GM19467 (cell line): Measurements from ENCODE around the gene UST.
"Not testable (repeated sequence)": the region's sequence is repeated elsewhere in the genome, so short reads cannot be mapped to it uniquely, and the experiment has no call there.

Source experiments
- ATAC-seq: cut with Tn5 transposase; IDR thresholded peaks from one replicate; pipeline ENCODE4 v1.9.1; 2021; ENCODE audit warnings: mild to moderate bottlenecking, moderate library complexity; ENCODE audit not compliant: unreplicated experiment

The UST gene

GRCh38 chr6:149028767-149029405, 282.1 kb downstream of the UST start:
- no peak for ATAC-seq

DNA sequence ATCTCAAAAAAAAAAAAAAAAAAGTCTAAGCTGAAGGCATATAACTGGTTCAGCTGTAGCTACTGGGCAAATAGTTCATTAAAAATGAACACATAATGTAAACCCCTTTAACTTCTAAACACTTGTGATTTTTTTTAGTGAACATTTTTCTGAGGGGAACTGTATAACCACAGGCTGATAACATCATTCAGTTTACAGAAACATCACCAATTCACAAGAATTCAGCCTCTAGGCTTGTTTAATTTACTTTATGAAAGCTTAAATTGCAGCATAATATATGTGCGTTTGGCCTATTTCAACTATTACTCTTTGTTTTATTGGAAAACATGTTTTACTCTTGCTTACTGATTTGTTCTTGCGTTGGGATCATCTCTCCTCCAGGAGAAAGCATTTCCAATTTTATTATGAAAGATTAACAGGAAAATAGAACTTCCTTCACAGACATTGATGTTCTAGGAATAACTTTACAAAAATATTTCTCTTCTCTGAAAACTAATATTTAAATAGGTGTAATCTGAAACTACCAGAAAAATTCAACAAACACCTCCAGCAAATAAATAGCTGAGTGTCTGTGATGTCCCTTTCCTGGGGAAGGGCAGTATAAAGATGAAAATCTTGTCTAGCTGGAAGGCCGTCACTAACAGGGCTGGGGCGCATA, 284.5 kb downstream of the UST start:
- no peak for ATAC-seq

DNA sequence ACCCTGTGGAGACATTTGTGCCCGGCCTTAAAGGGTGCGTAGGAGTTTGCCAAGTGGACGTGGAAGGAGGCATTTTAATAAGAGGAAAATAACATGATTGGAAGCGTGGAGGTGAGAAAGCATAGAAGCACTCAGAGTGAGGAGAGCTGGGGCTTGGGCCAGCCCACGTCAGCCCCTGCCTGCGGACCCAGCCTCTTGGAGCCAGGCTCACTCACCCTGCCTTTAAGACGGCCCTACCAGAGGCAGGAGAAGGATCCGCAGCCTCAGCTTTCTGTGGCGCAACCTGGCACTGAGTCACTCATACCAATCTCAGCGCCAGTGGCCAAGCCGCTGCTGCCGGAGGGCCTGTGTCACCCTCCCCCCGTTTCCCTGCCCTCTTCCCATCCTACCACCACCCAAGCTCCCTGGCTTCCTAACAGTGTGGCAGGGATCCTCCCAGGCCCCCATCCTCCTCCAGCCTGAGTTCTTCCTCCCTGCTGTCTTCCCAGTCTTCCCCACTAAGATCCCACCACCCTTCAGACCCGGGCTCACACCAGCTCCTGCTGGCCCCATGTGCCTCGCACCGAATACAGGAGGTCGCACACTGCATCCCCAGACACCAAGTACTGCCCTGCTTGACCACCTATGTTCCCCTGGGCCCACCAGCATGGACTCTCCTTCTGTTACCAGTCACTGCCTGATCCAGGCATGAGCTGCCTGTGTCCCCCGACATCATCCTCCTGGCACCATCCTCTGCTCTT, 285.2 kb downstream of the UST start:
- no peak for ATAC-seq

- peak; percentile 56 for ATAC-seq
These were observed 286.0 kb downstream of the UST start for GRCh38 chr6:149032599-149033405.

GRCh38 chr6:149033454-149033853, 286.6 kb downstream of the UST start:
- ATAC-seq = no peak

GRCh38 chr6:149035766-149036165, 288.9 kb downstream of the UST start:
- ATAC-seq = no peak

DNA sequence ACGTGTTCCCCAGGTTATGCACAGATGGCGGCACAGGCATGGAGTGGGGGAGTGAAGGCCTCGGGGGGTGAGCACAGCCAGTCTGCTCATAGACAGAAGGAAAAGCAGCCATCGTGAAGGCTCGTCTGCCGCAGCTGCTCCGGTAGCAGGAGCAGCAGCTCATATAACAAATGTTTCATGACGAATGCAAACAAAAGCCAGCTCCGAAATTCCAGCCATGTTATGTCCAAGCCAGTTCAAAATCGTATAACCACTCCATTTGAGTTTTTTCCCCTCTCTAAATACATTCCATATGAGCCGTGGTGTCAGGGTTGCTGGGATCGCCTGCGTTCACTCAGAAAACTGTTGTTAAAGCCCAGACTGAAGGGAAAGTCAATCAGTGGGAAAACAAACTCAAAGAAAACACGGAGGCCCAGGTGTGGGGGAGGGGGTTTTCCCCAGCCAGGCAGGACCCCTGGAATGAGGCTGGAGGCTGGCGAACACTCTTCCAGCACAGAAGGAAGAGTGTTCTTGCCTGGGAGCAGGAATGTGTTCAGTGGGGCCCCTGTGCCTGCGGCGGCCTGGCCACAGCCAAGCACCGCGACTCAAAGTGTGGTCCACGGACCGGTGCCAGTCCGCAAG, 290.3 kb downstream of the UST start:
- no peak for ATAC-seq

DNA sequence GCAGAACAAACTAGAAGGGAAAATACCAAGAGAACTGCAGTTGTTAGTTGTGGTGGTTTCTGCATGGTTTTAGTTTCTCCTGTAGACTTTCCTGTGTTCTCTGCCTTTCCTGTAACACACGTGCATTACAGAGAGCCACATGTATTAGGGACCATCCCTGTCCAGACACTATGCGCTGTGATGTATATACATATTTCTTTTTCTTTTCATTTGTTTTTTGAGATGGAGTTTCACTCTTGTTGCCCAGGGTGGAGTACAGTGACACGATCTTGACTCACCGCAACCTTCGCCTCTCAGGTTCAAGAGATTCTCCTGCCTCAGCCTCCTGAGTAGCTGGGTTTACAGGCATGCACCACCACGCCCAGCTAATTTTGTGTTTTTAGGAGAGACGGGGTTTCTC, 292.2 kb downstream of the UST start:
- ATAC-seq = not testable (repeated sequence)

DNA sequence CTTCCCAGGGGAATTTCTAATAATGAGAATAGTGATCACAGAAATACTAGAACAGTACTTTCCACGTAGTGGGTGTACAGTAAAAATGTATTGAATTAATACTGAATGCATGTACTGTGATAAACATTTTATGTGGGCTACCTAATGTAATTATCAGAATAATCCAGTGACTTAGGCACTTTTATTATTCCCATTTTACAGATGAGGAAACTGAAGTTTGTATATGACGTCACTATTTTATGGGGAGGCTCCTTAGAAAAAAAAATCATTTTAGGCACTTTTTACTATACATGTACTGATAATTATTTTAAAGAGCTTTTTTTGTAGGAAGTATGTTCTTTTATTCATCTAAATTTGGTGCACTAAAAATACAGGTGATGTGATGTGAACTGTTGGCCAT, 295.1 kb downstream of the UST start:
- ATAC-seq = no peak

DNA sequence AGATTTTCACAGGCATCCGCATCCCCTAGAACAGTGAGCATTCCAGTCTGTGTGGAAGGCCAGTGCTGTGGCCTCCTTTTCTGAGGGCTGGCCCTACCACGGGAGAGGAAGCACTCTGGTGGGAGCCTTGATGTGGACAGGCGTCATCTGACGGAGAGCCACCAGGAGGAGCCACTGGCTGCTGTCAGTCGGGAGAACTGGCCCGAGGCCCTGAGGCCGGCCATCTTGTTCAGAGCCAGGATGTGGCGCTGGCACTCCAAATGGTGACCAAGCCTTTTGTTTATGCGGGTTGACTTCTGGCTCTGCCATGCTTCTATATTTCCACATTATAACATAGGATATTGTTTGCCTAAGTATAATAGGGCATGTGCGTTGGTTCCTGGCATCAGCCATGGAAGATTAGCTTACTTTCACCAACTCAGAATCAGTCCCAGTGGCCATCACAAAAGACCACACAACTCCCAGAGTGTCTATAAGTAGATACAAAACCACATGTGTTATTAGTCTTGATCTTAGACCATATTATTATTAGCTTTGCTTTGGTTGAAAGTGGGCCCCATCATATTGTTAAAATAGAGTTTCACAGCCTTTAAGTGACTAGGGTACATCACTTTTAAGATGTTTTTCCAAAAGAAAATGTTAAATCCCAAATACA, 296.8 kb downstream of the UST start:
- ATAC-seq = no peak

DNA sequence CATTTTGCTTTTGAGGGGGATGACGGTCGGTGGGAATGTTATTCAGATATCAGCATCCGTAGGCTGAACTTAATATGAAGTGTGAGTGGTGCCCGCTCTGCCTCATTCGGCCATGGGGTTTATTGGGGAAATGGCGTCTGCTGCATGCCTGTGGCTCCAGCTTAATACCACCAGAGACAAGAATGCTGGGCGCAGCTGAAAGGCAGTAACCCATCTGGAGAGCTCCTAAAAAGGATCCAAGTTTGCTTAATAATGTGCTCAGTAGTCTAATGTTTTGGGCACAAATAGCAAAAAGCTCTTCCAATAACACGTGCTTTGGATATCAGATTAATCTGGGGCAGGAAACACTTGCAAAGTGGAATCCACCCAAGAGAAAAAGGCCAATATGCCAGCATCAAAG, 297.7 kb downstream of the UST start:
- no peak for ATAC-seq

DNA sequence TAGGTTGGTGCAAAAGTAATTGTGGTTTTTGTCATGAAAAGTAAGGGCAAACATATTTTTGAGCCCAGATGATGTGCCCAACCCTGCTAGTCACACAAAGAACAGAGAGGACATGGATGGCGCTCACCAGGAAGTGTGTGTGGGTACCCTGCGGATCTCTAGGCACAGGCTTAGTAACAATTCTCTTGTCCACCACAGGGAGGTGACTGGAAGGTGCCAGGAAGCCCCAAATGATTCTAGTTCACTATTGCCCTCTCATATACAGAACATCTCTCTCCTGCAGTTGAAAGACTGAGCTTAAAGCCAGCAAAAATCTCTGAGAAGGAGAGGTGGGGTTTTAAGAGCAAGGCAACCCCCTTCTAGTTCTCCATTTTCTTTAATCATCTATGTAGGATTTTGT, 298.6 kb downstream of the UST start:
- ATAC-seq = no peak

- ATAC-seq = no peak
These were observed 299.5 kb downstream of the UST start for GRCh38 chr6:149046164-149046821.

DNA sequence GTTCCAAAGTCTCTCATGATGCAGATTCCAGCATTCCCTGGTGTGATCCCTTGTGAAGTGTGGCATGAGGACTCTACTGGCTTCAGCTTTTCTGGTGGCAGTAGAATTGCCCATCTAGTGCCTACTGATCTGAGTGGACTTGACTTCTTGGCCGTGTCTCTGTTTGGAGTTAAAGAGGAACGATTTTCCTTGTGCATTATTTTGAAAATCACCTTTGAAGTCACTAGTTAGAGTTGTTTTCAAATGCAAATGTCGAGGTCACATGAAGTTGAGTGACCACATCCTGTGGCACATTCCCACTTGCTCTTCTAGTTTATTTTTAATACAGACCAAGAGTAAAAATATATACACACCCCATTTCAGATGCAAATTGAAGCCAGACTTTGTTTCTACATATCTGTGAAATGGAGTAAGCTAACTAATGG, 300.0 kb downstream of the UST start:
- peak; percentile 68 for ATAC-seq

- ATAC-seq = no peak
These were observed 302.4 kb downstream of the UST start for GRCh38 chr6:149049230-149049629.

- no peak for ATAC-seq
These were observed 303.3 kb downstream of the UST start for GRCh38 chr6:149050160-149050559.

GRCh38 chr6:149052350-149053106, 305.7 kb downstream of the UST start:
- ATAC-seq = no peak

DNA sequence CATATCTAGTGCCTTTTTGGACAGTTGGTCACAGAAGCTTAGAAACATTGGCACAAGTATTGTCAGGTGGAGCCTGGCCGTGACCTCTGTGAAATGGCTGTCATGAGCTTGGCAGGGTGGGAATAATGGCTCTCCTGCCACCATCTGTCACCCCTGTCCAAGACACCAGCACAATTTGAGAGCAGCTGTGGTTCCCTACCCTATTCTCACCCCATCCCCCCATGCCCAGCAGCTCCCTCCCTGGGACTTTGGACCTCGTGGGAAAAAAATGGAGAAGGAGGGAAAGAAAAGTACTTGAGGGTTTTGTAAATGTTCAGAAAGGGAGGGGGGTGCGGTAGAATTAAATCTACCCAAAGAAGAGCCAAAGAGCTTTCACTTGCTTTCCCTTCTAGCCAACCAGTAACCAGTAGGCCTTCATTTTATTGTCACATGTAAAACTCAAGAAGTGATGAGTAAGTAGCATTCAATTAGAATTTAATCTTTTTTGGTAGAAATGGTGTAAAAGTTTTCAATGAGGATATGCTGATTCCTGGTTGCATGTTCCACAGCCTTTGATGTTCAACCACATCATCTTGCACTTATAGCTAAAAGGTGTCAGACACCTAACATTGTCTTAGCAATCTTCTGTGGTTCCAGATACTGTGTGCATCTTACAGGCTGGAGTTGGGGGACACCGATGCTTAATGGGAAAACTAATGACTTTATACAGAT, 307.2 kb downstream of the UST start:
- no peak for ATAC-seq
